GM18907 (cell line): ENCODE results near the gene DRC7.
"Not testable (repeated sequence)": the region's sequence is repeated elsewhere in the genome, so short reads cannot be mapped to it uniquely, and the experiment has no call there.

Experiments used
- ATAC-seq: cut with Tn5 transposase; IDR thresholded peaks from one replicate; pipeline ENCODE4 v1.9.1; 2021; ENCODE audit warnings: mild to moderate bottlenecking, moderate library complexity; ENCODE audit not compliant: unreplicated experiment

Gene DRC7

DNA sequence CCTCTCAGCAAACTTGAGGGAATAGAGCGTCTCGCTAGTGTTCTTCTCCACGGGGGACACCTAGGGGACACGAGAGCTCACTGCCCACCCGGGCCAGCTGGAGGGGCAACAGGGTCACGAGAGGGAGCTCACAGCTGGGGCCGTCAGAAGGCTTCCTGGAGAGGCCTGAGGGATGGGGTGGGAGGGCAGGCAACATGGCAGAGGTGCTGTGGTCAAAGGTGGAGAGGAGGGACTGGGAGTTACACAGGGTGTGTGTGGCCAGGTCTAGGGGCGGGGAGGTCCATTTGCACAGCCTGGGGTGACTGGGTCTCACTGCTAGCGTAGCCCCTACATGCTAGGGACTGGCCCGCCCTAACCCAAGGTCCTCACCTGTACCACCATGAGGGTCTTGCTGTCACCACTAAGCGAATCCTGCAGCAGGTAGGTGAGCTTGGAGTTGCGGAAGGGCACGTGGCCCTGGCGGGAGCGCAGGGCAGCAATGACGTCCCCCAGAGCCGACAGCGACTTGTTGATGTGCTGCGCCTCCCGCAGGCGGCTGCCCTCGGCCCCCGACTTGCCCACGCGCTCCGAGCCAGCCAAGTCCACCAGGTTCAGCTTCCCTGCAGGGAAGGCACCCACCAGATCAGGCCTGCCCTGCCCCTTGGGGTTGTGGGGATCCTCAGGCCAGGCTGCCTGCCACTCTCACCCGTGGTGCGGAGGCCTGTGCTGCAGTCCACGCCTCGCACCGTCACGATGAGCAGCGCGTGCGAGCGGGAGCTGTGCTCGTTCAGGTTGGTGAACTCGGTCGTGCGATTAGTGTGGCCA is 66.0 kb downstream of the DRC7 start:
- no peak for ATAC-seq

- no peak for ATAC-seq
Observed at GRCh38 chr16:57761301-57761700, 66.7 kb downstream of the DRC7 start.

DNA sequence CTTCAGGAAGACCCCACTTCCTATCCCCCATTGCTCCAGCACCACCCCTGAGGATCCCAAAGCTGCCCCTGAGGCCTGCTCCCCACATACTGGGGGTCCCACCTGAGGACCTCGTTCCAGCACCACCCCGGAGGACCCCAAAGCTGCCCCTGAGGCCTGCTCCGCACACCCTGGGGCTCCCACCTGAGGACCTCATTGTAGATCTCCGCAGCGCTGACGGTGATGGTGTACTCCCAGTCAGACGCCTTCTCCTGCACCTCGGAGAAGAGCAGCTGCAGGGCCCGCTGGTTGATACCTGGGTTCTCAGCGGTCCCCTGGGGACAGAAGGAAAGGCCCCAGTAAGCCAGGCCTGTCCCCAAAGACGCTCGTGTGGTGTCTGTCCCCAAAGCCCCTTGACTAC is 67.4 kb downstream of the DRC7 start:
- ATAC-seq = no peak

GRCh38 chr16:57762365-57763040 is 67.9 kb downstream of the DRC7 start:
- ATAC-seq = no peak

- no peak for ATAC-seq
Observed at GRCh38 chr16:57763285-57764005, 68.8 kb downstream of the DRC7 start.

- no peak for ATAC-seq
Observed at GRCh38 chr16:57764006-57764340, 69.4 kb downstream of the DRC7 start.

- ATAC-seq = no peak
Observed at GRCh38 chr16:57764341-57765159, 69.9 kb downstream of the DRC7 start.

GRCh38 chr16:57765160-57765728 is 70.6 kb downstream of the DRC7 start:
- ATAC-seq = no peak

DNA sequence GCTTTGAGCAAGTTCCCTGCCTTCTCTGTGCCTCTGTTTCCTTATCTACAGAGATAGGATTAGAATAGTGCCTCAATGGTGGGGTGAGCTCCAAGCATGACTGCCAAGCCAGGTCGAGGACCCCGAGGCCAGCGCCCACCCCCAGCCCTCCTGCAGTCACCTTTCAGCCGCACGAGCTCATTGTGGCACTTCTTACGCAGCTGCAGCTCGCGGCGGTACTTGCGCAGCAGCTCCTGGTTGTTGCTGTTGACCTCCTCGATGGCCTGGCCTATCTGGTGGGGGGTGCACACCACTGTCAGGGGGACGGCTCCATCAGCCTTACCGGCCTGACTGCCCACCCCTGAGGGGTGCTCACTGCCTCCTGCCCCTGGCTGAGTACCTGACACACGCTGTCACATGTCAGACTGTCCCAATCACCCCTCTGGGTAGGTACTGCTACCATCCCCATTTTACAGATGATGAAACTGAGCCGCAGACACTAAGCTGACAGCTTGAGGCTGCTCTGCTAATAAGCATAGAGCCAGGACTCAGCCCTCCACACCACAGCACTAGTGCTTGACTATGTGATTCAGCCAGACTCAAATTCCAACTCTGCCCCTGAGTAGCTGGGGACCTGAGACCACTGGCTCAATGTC is 72.2 kb downstream of the DRC7 start:
- no peak for ATAC-seq

- no peak for ATAC-seq
Observed at GRCh38 chr16:57769541-57770145, 75.0 kb downstream of the DRC7 start.

DNA sequence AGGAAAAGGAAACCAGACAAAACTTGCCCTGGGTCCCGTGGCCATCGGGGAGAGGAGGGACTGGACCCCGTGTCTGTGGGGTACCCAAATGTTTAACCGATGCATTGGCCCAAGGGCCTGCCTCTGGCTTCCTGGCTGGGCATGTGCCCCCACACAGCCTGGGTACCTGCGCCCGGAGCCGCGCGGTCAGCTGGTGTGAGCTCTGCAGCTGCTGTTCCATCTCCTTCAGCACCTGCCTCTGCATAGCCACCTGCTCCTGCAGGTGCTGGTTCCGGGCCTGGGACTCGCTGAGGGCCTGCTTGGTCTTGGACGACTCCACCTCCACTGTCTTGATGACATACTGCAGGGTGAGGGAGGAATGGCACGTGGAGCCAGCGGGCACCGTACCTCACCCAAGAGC is 75.8 kb downstream of the DRC7 start:
- ATAC-seq = no peak

- ATAC-seq = no peak
Observed at GRCh38 chr16:57771141-57771785, 76.7 kb downstream of the DRC7 start.

GRCh38 chr16:57773019-57773418 is 78.4 kb downstream of the DRC7 start:
- no peak for ATAC-seq

GRCh38 chr16:57773655-57774295 is 79.2 kb downstream of the DRC7 start:
- no peak for ATAC-seq

- ATAC-seq = no peak
Observed at GRCh38 chr16:57774705-57775285, 80.2 kb downstream of the DRC7 start.

DNA sequence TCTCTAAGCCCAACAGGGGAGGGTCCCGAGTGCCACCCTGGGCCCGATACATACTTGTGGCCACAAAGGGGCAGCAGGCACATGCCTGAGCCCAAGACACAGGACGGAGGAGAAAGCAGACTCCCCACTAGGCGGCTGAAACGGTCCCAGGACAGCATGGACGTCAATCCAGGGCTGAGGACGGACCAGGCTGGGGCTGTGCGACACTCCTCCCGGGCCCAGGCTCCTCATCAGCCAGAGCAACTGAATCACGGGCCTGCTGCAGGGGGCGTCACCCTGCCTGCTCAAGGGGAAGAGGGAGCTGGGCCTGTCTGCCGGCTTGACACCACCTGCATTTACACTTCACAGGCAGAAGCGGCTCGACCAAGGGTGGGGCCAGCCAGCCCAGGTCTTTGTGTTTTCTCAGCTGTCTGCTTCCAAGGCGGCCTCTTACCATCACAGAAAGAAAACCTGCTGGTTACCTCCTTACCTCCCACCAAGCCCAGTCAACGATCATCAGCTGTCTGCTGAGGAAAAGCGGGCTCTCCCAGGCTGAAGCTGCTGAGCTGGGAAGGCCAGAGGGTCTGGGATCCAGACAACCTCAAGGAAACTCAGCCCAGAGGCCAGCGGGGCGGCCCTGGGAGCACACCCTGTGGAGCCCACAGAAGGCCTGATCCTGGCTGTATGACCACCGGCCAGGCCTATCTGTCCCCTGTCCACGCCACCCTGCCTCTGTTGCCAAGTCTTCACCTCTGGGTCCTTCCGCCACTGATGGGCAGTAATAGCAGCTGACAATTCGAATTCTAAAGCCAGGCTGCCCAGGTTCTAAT is 81.3 kb downstream of the DRC7 start:
- no peak for ATAC-seq

DNA sequence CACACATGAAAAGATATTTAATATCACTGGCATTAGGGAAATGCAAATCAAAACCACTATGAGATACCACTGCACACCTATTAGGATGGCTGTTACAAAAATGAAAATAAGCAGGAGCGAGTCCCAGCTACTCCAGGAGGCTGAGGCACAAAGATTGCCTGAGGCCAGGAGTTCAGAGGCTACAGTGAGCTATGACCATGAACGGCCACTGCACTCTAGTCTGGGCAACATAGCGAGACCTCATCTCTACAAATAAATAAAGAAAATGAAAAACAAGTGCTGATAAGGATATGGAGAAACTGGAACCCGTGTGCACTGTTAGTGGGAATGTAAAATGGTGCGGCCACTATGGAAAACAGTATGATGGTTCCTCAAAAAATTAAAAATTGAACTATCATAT is 84.1 kb downstream of the DRC7 start:
- no peak for ATAC-seq

DNA sequence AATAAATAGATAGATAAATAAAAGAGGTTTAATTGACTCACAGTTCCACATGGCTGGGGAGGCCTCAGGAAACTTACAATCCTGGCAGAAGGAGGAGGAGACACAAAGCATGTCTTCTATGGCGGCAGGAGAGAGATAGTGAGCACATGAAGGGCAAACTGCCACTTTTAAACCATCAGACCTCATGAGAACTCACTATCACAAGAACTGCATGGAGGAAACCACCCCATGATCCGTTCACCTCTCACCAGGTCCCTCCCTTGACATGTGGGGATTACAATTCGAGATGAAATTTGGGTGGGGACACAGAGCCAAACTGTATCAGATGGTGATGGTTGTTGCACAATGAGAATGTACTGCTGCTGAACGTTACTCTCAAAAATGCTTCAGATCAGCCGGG is 85.2 kb downstream of the DRC7 start:
- ATAC-seq = not testable (repeated sequence)
